Heart left ventricle (tissue), 13 donors: ENCODE results near the gene C16orf95.

ENCODE experiments used
- CTCF ChIP-seq, 12 donors: fragments of 200-600 bp; sonication (generic) in 4 of 12; IDR thresholded peaks; one replicate each; pipeline versions ENCODE4 v1.5.0 to v1.8.0; 2018 to 2022; ENCODE audit warnings: antibody characterized with exemption in 12 of 12, mild to moderate bottlenecking in 5 of 12
- POLR2A ChIP-seq, 2 donors: fragments of 450-650 bp; IDR thresholded peaks; one replicate each; pipeline ENCODE4 v1.6.1; 2017; ENCODE audit warnings: antibody characterized with exemption in 2 of 2, mild to moderate bottlenecking in 2 of 2, moderate library complexity in 2 of 2
- donor health status: ischemic (EF 13 %, LVEDD 7.1; RV severe dilation, severe dysfunction).
- donor health status: DM: no; HTN: yes; CAD: no.
- donor health status: DM: no; HTN: no; CAD: no.
- donor health status: ischemic (EF 25% LVEDD 6.9; RV normal size, moderate dysfunction).
- donor health status: ischemic (EF 25% LVEDD 5.7; RV mildly dilated, moderate dysfunction).
- donor health status: ischemic (EF 35%, LVEDD 5.7; RV mildly dilated, moderate dysfunction).
- donor health status: nonischemic (EF 11% LVEDD 7.7; RV severe dilation, severe dysfunction).
- donor health status: DM: yes; HTN: yes; CAD: no.
- donor health status: PGD.
- donor health status: ischemic (EF 29% LVEDD 5.4; RV normal size, mild dysfunction).
- donor health status: nonischemic (EF 23%, LVEDD 6.1; RV moderate dilation, normal function).

GRCh38 chr16:87342978-87343752 is 26.0 kb upstream of the C16orf95 start:
- TF ChIP-seq CTCF (IDR thresholded peaks at IDR 0.05) (no peak), POLR2A (IDR thresholded peaks at IDR 0.05) (no peak)
